ENCODE measurements around the gene EFNA5. TPM values are rescaled to one million over a fixed set of nuclear protein-coding genes. Genes with fewer than 3 reads are reported as not detected.

Gene EFNA5
- total RNA-seq, 2 experiments from 2014 or later: not detected

DNA sequence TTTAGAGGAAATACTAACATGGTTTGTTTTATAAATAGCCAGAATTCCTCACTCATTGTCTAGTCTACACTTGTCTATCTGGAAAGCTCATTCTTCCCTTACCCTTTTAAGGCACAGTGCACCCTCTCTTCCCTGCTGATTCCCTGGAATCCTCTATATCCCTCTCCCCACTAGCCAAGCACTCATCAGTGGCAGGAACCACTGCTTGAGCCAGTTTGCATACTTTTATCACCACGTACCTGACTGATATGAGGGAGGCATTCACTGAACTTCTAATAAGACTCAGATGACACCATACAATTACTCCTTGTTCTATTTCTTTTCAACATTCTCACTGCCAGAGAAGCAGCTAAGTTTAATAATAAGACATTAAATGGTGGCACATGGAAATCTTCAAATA lies 134.9 kb downstream of the EFNA5 start:
- no peak overlapping the region for H3K27ac ChIP-seq (ENCODE audit: low read depth in 1 of 2, low read length in 2 of 2)
- ChIA-PET POLR2A (no interaction called here), CTCF (no interaction called here)
- DNase-seq: no peak
- no peaks in the 10 kb centered on the region for H3K9me3 Mint-ChIP-seq
- no peak overlapping the region for H3K4me3 ChIP-seq (ENCODE audit: low read length)
- no peaks in the 10 kb centered on the region for H3K27me3 ChIP-seq (ENCODE audit: control insufficient read depth in 1 of 2, insufficient read depth in 2 of 2, low read length in 2 of 2)
- no peaks in the 10 kb centered on the region for H3K9me3 ChIP-seq (ENCODE audit: control insufficient read depth in 1 of 2, insufficient read depth in 1 of 2, low read length in 2 of 2)
- H3K4me1 ChIP-seq (ENCODE audit: insufficient read depth, low read length): no peaks in the 10 kb centered on the region
- H3K27ac Mint-ChIP-seq: no peak overlapping the region
- peaks cover 24% of the 10 kb centered on the region for H3K27me3 Mint-ChIP-seq
- H3K36me3 ChIP-seq (ENCODE audit: insufficient read depth, low read length): no peaks in the 10 kb centered on the region
- H3K4me3 Mint-ChIP-seq: no peak overlapping the region
- no peaks in the 10 kb centered on the region for H3K36me3 Mint-ChIP-seq (ENCODE audit: low read depth)
- no peak for ATAC-seq (ENCODE audit: poor library complexity)
- intact Hi-C loops (cut with DNase I, micrococcal nuclease): no loop called here
- TF ChIP-seq CTCF (IDR thresholded peaks at IDR 0.05): no peak
- peaks cover 15% of the 10 kb centered on the region for H3K4me1 Mint-ChIP-seq (ENCODE audit: low read depth)

DNA sequence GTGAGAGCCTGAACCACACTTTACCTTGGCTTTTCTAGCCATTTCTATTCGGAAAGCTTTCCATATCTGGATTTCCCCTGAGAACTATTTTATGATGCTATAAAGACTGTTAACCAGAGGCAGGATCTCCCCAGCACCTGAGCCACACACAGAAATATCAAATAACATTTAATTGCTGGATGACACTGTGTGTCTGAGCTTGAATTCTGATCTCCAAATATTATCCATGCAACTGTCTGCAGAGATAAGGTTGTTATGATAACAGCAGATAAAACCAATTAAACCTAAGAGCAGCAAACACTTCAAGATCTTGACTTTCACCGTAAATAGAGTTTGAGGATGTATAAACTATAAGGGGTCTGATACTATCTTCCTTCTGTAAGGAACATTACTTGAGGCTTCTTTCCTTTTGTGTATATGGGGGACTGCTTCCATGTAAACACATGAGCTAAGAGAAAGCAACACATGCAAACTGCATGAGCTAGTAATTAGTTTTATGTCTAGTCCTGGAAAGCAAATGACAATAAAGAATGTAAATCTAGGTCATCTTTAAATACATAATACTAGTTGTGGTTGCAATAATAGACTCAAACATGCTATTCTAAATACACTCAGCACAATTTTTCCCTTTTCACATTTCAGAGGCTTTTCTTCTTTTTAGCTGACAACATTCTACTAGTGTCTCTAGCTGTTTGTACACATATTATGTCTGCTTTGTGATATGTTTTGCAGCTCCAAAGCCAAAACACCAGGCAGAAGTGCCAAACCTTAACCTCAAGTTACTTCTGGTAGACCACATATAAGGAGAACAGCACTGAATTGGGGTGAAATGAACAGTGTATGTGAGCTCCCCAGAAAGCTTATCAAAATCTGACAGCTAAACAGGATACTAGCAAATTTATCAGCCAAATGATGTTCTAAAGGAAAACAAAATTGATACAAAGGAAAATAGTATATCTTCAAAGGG lies 136.5 kb downstream of the EFNA5 start:
- Mint-ChIP-seq H3K4me3 (no peak overlapping the region), H3K36me3 (ENCODE audit: low read depth) (no peaks in the 10 kb centered on the region), H3K9me3 (no peaks in the 10 kb centered on the region), H3K27ac (no peak overlapping the region), H3K27me3 (peaks cover 24% of the 10 kb centered on the region), H3K4me1 (ENCODE audit: low read depth) (peaks cover 15% of the 10 kb centered on the region)
- H3K9me3 ChIP-seq (ENCODE audit: control insufficient read depth in 1 of 2, insufficient read depth in 1 of 2, low read length in 2 of 2): no peaks in the 10 kb centered on the region
- H3K27ac ChIP-seq (ENCODE audit: low read depth in 1 of 2, low read length in 2 of 2): no peak overlapping the region
- intact Hi-C loops (cut with DNase I, micrococcal nuclease): no loop called here
- peak in 1 of 14 experiments; percentile 35 for DNase-seq
- H3K36me3 ChIP-seq (ENCODE audit: insufficient read depth, low read length): no peaks in the 10 kb centered on the region
- no peaks in the 10 kb centered on the region for H3K4me1 ChIP-seq (ENCODE audit: insufficient read depth, low read length)
- H3K27me3 ChIP-seq (ENCODE audit: control insufficient read depth in 1 of 2, insufficient read depth in 2 of 2, low read length in 2 of 2): no peaks in the 10 kb centered on the region
- no peak for TF ChIP-seq CTCF (IDR thresholded peaks at IDR 0.05)
- H3K4me3 ChIP-seq (ENCODE audit: low read length): no peak overlapping the region
- ChIA-PET CTCF (no interaction called here), POLR2A (no interaction called here)
- ATAC-seq (ENCODE audit: poor library complexity): no peak

DNA sequence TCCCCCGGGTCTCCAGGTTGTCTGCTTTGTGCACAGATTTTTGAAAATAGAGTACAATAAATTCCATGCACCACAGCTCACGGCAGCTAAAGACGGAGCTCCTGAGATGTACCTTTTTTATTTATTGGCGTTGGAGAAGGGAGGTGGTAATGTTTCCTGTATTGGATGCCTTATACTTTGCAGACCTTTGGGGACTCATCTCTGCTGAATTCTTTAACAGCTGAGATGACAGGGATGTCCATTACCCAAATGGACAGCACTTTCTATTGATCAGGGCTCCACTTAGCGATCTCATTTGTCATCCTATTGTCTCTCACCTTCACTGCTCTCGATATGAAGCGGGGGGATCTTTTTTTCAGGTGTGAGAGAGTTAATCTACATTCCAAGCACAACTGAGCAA lies 137.8 kb downstream of the EFNA5 start:
- peaks cover 4% of the 10 kb centered on the region for H3K4me1 Mint-ChIP-seq (ENCODE audit: low read depth)
- H3K4me3 ChIP-seq (ENCODE audit: low read length): no peak overlapping the region
- ATAC-seq (ENCODE audit: poor library complexity) (no peak), DNase-seq (no peak)
- no peaks in the 10 kb centered on the region for H3K9me3 Mint-ChIP-seq
- no peaks in the 10 kb centered on the region for H3K36me3 Mint-ChIP-seq (ENCODE audit: low read depth)
- CTCF ChIA-PET: no interaction called here
- no peaks in the 10 kb centered on the region for H3K27me3 ChIP-seq (ENCODE audit: control insufficient read depth in 1 of 2, insufficient read depth in 2 of 2, low read length in 2 of 2)
- no peak overlapping the region for H3K27ac ChIP-seq (ENCODE audit: low read depth in 1 of 2, low read length in 2 of 2)
- H3K4me3 Mint-ChIP-seq: no peak overlapping the region
- no peak for TF ChIP-seq CTCF (IDR thresholded peaks at IDR 0.05)
- POLR2A ChIA-PET: no interaction called here
- intact Hi-C loops (cut with DNase I, micrococcal nuclease): no loop called here
- H3K36me3 ChIP-seq (ENCODE audit: insufficient read depth, low read length): no peaks in the 10 kb centered on the region
- no peak overlapping the region for H3K27ac Mint-ChIP-seq
- H3K27me3 Mint-ChIP-seq: peaks cover 24% of the 10 kb centered on the region
- no peaks in the 10 kb centered on the region for H3K9me3 ChIP-seq (ENCODE audit: control insufficient read depth in 1 of 2, insufficient read depth in 1 of 2, low read length in 2 of 2)
- H3K4me1 ChIP-seq (ENCODE audit: insufficient read depth, low read length): no peaks in the 10 kb centered on the region

Measured in CD4-positive, alpha-beta T cell (primary cell).